ENCODE results near the gene NSG2.

NSG2 gene

GRCh38 chr5:174134545-174134944, 89.0 kb downstream of the NSG2 start:
- no peak for DNase-seq (ENCODE audit: low read depth)
- no peak for TF ChIP-seq MAX (IDR thresholded peaks at IDR 0.05; ENCODE audit: low read depth, low read length)
- TF ChIP-seq CTCF (IDR thresholded peaks at IDR 0.05; ENCODE audit: low read depth, low read length), result no peak
- TF ChIP-seq POLR2A (IDR thresholded peaks at IDR 0.05; ENCODE audit: extremely low read depth, insufficient read length), result no peak
- no peak for TF ChIP-seq MYC (IDR thresholded peaks at IDR 0.05; ENCODE audit: low read depth, low read length)
- no peak overlapping the region for H3K4me3 ChIP-seq (ENCODE audit: low read depth, low read length)

GRCh38 chr5:174139623-174140022, 94.1 kb downstream of the NSG2 start:
- H3K4me3 ChIP-seq (ENCODE audit: low read depth, low read length), result no peak overlapping the region
- no peak for DNase-seq (ENCODE audit: low read depth)
- TF ChIP-seq MYC (IDR thresholded peaks at IDR 0.05; ENCODE audit: low read depth, low read length) (no peak), POLR2A (IDR thresholded peaks at IDR 0.05; ENCODE audit: extremely low read depth, insufficient read length) (no peak), MAX (IDR thresholded peaks at IDR 0.05; ENCODE audit: low read depth, low read length) (no peak), CTCF (IDR thresholded peaks at IDR 0.05; ENCODE audit: low read depth, low read length) (no peak)

GRCh38 chr5:174140452-174141020, 95.0 kb downstream of the NSG2 start:
- TF ChIP-seq MAX (IDR thresholded peaks at IDR 0.05; ENCODE audit: low read depth, low read length) (no peak), MYC (IDR thresholded peaks at IDR 0.05; ENCODE audit: low read depth, low read length) (no peak), CTCF (IDR thresholded peaks at IDR 0.05; ENCODE audit: low read depth, low read length) (no peak), POLR2A (IDR thresholded peaks at IDR 0.05; ENCODE audit: extremely low read depth, insufficient read length) (no peak)
- no peak for DNase-seq (ENCODE audit: low read depth)

GRCh38 chr5:174141398-174141797, 95.9 kb downstream of the NSG2 start:
- H3K4me3 ChIP-seq (ENCODE audit: low read depth, low read length), result no peak overlapping the region
- no peak for TF ChIP-seq CTCF (IDR thresholded peaks at IDR 0.05; ENCODE audit: low read depth, low read length)
- no peak for TF ChIP-seq POLR2A (IDR thresholded peaks at IDR 0.05; ENCODE audit: extremely low read depth, insufficient read length)
- no peak for TF ChIP-seq MYC (IDR thresholded peaks at IDR 0.05; ENCODE audit: low read depth, low read length)
- TF ChIP-seq MAX (IDR thresholded peaks at IDR 0.05; ENCODE audit: low read depth, low read length), result no peak
- no peak for DNase-seq (ENCODE audit: low read depth)

More at GRCh38 chr5:174140452-174141020, 95.0 kb downstream of the NSG2 start:
- H3K4me3 ChIP-seq (ENCODE audit: low read depth, low read length), result no peak overlapping the region

GRCh38 chr5:174145091-174145490, 99.6 kb downstream of the NSG2 start:
- no peak overlapping the region for H3K4me3 ChIP-seq (ENCODE audit: low read depth, low read length)
- TF ChIP-seq MYC (IDR thresholded peaks at IDR 0.05; ENCODE audit: low read depth, low read length), result no peak
- no peak for TF ChIP-seq MAX (IDR thresholded peaks at IDR 0.05; ENCODE audit: low read depth, low read length)
- no peak for TF ChIP-seq CTCF (IDR thresholded peaks at IDR 0.05; ENCODE audit: low read depth, low read length)
- no peak for TF ChIP-seq POLR2A (IDR thresholded peaks at IDR 0.05; ENCODE audit: extremely low read depth, insufficient read length)
- DNase-seq (ENCODE audit: low read depth), result no peak
